NCI-H146 (cell line): ENCODE results near the gene PLN.

Experiments used
- DNase-seq: peaks from one replicate; lab custom pipeline; 2025; lab: John Stamatoyannopoulos, UW

PLN gene

GRCh38 chr6:118548136-118548535 is at the start of gene PLN:
PLN (plus strand) TSS chr6:118548296; CDS start chr6:118558922, 10,626 bp downstream.
- DNase-seq: no peak

- DNase-seq: no peak
Observed at GRCh38 chr6:118500130-118501015, 47.7 kb upstream of the PLN start.

GRCh38 chr6:118501099-118501498 is 47.0 kb upstream of the PLN start:
- DNase-seq: no peak

- no peak for DNase-seq
Observed at GRCh38 chr6:118501765-118502164, 46.3 kb upstream of the PLN start.

GRCh38 chr6:118502169-118502568 is 45.9 kb upstream of the PLN start:
- DNase-seq: no peak

GRCh38 chr6:118504611-118505010 is 43.5 kb upstream of the PLN start:
- DNase-seq: no peak

- DNase-seq: no peak
Observed at GRCh38 chr6:118505656-118506055, 42.4 kb upstream of the PLN start.

- DNase-seq: no peak
Observed at GRCh38 chr6:118506071-118506638, 41.9 kb upstream of the PLN start.

- DNase-seq: no peak
Observed at GRCh38 chr6:118507636-118508035, 40.5 kb upstream of the PLN start.

- peak; percentile 23 for DNase-seq
Observed at GRCh38 chr6:118509009-118509617, 39.0 kb upstream of the PLN start.

- no peak for DNase-seq
Observed at GRCh38 chr6:118511930-118512715, 36.0 kb upstream of the PLN start.

GRCh38 chr6:118514689-118515088 is 33.4 kb upstream of the PLN start:
- no peak for DNase-seq

- DNase-seq: no peak
Observed at GRCh38 chr6:118522422-118522821, 25.7 kb upstream of the PLN start.

GRCh38 chr6:118523216-118523615 is 24.9 kb upstream of the PLN start:
- DNase-seq: no peak

- no peak for DNase-seq
Observed at GRCh38 chr6:118524686-118525085, 23.4 kb upstream of the PLN start.

- DNase-seq: no peak
Observed at GRCh38 chr6:118525913-118526780, 21.9 kb upstream of the PLN start.

- no peak for DNase-seq
Observed at GRCh38 chr6:118528129-118528528, 20.0 kb upstream of the PLN start.

GRCh38 chr6:118529756-118530155 is 18.3 kb upstream of the PLN start:
- no peak for DNase-seq

GRCh38 chr6:118530942-118531341 is 17.2 kb upstream of the PLN start:
- DNase-seq: no peak

GRCh38 chr6:118535176-118535844 is 12.8 kb upstream of the PLN start:
- no peak for DNase-seq

- no peak for DNase-seq
Observed at GRCh38 chr6:118536478-118536877, 11.6 kb upstream of the PLN start.
